Trophoblast cell (in vitro differentiated cells and primary cell): Measurements from ENCODE around the gene CCDC68.

Experiments
- DNase-seq, 2 donors: peaks; one replicate each; pipeline ENCODE4 v3.0.0-alpha.2; 2016
- H2AFZ ChIP-seq: 2 replicates; pipeline ENCODE4 v1.6.1; 2013; ENCODE audit warnings: low read length, moderate library complexity, mild to moderate bottlenecking; ENCODE audit not compliant: insufficient read depth, poor library complexity
- H2AK5ac ChIP-seq: 2 replicates; pipeline ENCODE4 v1.6.1; 2013; ENCODE audit warnings: mild to moderate bottlenecking, low read length
- H2BK120ac ChIP-seq: 2 replicates; pipeline ENCODE4 v1.6.1; 2013; ENCODE audit warnings: low read length, mild to moderate bottlenecking, moderate library complexity; ENCODE audit not compliant: insufficient read depth, poor library complexity
- H2BK12ac ChIP-seq: 2 replicates; pipeline ENCODE4 v1.6.1; 2013; ENCODE audit warnings: mild to moderate bottlenecking, low read length, moderate library complexity
- H2BK5ac ChIP-seq: 2 replicates; pipeline ENCODE4 v1.6.1; 2013; ENCODE audit warnings: low read length, low read depth, moderate library complexity, mild to moderate bottlenecking; ENCODE audit not compliant: poor library complexity
- H3K14ac ChIP-seq: 2 replicates; pipeline ENCODE4 v1.6.1; 2013; ENCODE audit warnings: mild to moderate bottlenecking, low read length
- H3K18ac ChIP-seq: 2 replicates; pipeline ENCODE4 v1.6.1; 2013; ENCODE audit warnings: mild to moderate bottlenecking, low read length
- H3K23ac ChIP-seq: 2 replicates; pipeline ENCODE4 v1.6.1; 2013; ENCODE audit warnings: low read length
- H3K27ac ChIP-seq: 2 replicates; pipeline ENCODE4 v1.5.1; 2013; ENCODE audit warnings: low read depth, mild to moderate bottlenecking, inconsistent platforms, low read length, moderate library complexity
- H3K27me3 ChIP-seq: 2 replicates; pipeline ENCODE4 v1.6.1; 2013; ENCODE audit warnings: inconsistent platforms, mild to moderate bottlenecking, low read length, moderate library complexity; ENCODE audit not compliant: insufficient read depth
- H3K36me3 ChIP-seq, 2 experiments: 1 replicate in 1 of 2; 2 replicates in 1 of 2; pipeline ENCODE4 v1.6.1; 2013; ENCODE audit warnings: low read length in 2 of 2, mild to moderate bottlenecking in 2 of 2, moderate library complexity in 1 of 2; ENCODE audit not compliant: insufficient read depth in 2 of 2, control insufficient read depth in 1 of 2
- H3K4ac ChIP-seq: 2 replicates; pipeline ENCODE4 v1.6.1; 2013; ENCODE audit warnings: low read depth, mild to moderate bottlenecking, low read length, moderate library complexity
- H3K4me1 ChIP-seq, 2 experiments: 1 replicate in 1 of 2; 2 replicates in 1 of 2; pipeline ENCODE4 v1.6.1; 2013; ENCODE audit warnings: low read length in 2 of 2, mild to moderate bottlenecking in 2 of 2, moderate library complexity in 1 of 2; ENCODE audit not compliant: insufficient read depth in 2 of 2, control insufficient read depth in 1 of 2
- H3K4me2 ChIP-seq: 2 replicates; pipeline ENCODE4 v1.6.1; 2013; ENCODE audit warnings: inconsistent platforms, mild to moderate bottlenecking, low read length, moderate library complexity
- H3K4me3 ChIP-seq: 2 replicates; pipeline ENCODE4 v1.5.1; 2013; ENCODE audit warnings: mild to moderate bottlenecking, low read depth, low read length, inconsistent platforms
- H3K79me1 ChIP-seq: one replicate; pipeline ENCODE4 v1.6.1; 2013; ENCODE audit warnings: low read length
- H3K79me2 ChIP-seq: 2 replicates; pipeline ENCODE4 v1.6.1; 2013; ENCODE audit warnings: low read length, mild to moderate bottlenecking; ENCODE audit not compliant: control insufficient read depth, insufficient read depth, poor library complexity
- H3K9ac ChIP-seq: 2 replicates; pipeline ENCODE4 v1.6.1; 2013; ENCODE audit warnings: mild to moderate bottlenecking, low read length
- H3K9me3 ChIP-seq: 2 replicates; pipeline ENCODE4 v1.6.1; 2013; ENCODE audit warnings: low read depth, mild to moderate bottlenecking, control low read depth, inconsistent platforms, low read length; ENCODE audit not compliant: insufficient read depth
- H4K12ac ChIP-seq: 2 replicates; pipeline ENCODE4 v1.6.1; 2013; ENCODE audit warnings: low read depth, mild to moderate bottlenecking, low read length, moderate library complexity
- H4K8ac ChIP-seq: 2 replicates; pipeline ENCODE4 v1.6.1; 2013; ENCODE audit warnings: low read depth, mild to moderate bottlenecking, low read length, moderate library complexity
- H4K91ac ChIP-seq: one replicate; pipeline ENCODE4 v1.6.1; 2013; ENCODE audit warnings: low read depth, mild to moderate bottlenecking, low read length, moderate library complexity
- WGBS: extraction: QIAGEN DNeasy Blood & Tissue Kit; methylation state at CpG from one replicate; pipeline ENCODE4 v1.1.7; 2013; ENCODE audit warnings: missing lambda C conversion rate; ENCODE audit not compliant: insufficient read length, insufficient coverage; ENCODE audit errors: extremely low coverage; 5-methylcytosine and 5-hydroxymethylcytosine counted together

The CCDC68 gene

DNA sequence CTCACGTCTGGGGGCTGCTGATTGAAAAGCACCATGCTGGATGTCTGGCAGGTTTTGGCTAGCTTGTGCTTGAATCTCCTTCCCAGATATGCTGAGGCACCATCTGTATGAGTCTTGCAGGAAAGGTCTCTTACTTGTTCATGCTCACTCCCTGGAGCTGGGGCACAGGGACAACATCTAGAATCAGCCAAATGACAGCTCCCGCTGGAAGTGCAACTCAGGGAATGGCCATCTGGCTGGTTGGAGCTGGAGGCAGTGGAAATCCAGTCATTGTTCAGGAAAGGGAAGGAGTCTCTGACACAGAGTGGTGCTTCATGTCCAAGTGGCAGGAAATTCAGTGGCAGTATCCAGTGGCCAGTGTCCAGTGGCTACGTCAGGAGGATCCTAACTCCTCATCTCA is 9.7 kb downstream of the CCDC68 start:
- Histone ChIP-seq H4K12ac (no peak overlapping the region), H3K27ac (no peak overlapping the region), H4K91ac (no peak overlapping the region), H2AFZ (no peak overlapping the region), H3K9ac (no peak overlapping the region), H2BK12ac (no peak overlapping the region), H3K14ac (no peak overlapping the region), H2AK5ac (no peak overlapping the region), H3K4me2 (no peak overlapping the region), H3K18ac (no peak overlapping the region), H3K79me1 (no peaks in the 10 kb centered on the region), H2BK120ac (no peak overlapping the region), H4K8ac (no peak overlapping the region), H3K4me1 (peaks cover 0 to 2% of the 10 kb centered on the region in 2 experiments), H3K79me2 (no peaks in the 10 kb centered on the region), H3K27me3 (no peaks in the 10 kb centered on the region), H2BK5ac (no peak overlapping the region), H3K4me3 (no peak overlapping the region), H3K23ac (no peak overlapping the region), H3K36me3 (no peaks in the 10 kb centered on the region), H3K4ac (no peak overlapping the region), H3K9me3 (no peaks in the 10 kb centered on the region)
- DNase-seq: no peak
- WGBS: no CpG with 5 or more reads among the region's 3 CpGs

GRCh38 chr18:54948350-54948837 is 10.9 kb downstream of the CCDC68 start:
- Histone ChIP-seq H4K12ac (no peak overlapping the region), H3K14ac (no peak overlapping the region), H2AFZ (no peak overlapping the region), H3K27ac (no peak overlapping the region), H3K36me3 (no peaks in the 10 kb centered on the region), H4K8ac (no peak overlapping the region), H3K9me3 (no peaks in the 10 kb centered on the region), H4K91ac (no peak overlapping the region), H3K4me1 (peaks cover 0 to 2% of the 10 kb centered on the region in 2 experiments), H2BK120ac (no peak overlapping the region), H3K27me3 (no peaks in the 10 kb centered on the region), H3K79me1 (no peaks in the 10 kb centered on the region), H2BK12ac (no peak overlapping the region), H2BK5ac (no peak overlapping the region), H3K23ac (no peak overlapping the region), H2AK5ac (no peak overlapping the region), H3K18ac (no peak overlapping the region), H3K4me2 (no peak overlapping the region), H3K4ac (no peak overlapping the region), H3K79me2 (no peaks in the 10 kb centered on the region), H3K9ac (no peak overlapping the region), H3K4me3 (no peak overlapping the region)
- WGBS: no CpG with 5 or more reads among the region's 4 CpGs
- DNase-seq: no peak

DNA sequence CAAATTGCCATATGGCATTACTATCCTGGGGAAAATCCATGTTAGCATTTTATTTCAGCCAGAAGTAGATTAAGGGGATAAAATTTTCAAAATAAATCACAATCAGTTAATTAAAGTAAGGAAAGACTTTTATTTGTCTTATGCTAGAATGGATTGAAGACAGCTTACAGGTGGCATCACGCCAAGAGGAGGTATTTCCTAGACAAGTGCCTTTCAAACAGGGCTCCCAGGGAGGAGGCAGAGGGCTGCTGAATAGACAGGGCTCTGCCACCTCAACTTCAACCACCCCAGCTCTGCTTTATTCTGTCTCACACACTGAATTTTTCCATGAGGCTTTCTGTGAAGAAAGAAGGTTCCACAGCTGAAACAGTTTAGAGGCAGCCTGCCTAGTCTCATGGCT is 12.2 kb downstream of the CCDC68 start:
- Histone ChIP-seq H2BK5ac (no peak overlapping the region), H2AFZ (no peak overlapping the region), H3K9me3 (no peaks in the 10 kb centered on the region), H3K23ac (no peak overlapping the region), H4K91ac (no peak overlapping the region), H3K14ac (no peak overlapping the region), H3K36me3 (no peaks in the 10 kb centered on the region), H3K4me1 (peaks cover 0 to 2% of the 10 kb centered on the region in 2 experiments), H3K79me2 (no peaks in the 10 kb centered on the region), H3K27me3 (no peaks in the 10 kb centered on the region), H2BK12ac (no peak overlapping the region), H3K9ac (no peak overlapping the region), H3K4me3 (no peak overlapping the region), H3K4ac (no peak overlapping the region), H2AK5ac (no peak overlapping the region), H3K4me2 (no peak overlapping the region), H4K12ac (no peak overlapping the region), H3K79me1 (no peaks in the 10 kb centered on the region), H3K27ac (no peak overlapping the region), H4K8ac (no peak overlapping the region), H3K18ac (no peak overlapping the region), H2BK120ac (no peak overlapping the region)
- no CpG with 5 or more reads among the region's 1 CpG for WGBS
- DNase-seq: no peak

DNA sequence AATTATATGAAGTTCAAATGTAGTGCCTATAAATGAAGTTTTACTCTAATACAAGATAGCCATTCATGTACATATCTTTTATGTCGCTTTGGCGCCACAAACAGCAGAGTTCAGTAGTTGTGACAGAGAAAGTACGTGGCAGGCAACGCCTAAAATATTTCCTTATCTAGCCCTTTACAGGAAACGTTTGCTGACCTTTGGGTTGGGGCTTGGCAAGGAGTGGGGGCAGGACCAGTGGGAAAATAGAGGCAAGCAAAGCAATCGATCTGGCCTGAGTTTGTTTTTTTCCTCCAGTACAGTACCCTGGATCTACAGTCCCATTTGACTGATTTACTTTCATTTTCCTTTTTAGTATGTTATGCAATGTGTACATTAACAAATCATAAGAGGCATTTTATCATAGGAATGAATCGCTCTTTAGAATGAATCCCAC is 13.1 kb downstream of the CCDC68 start:
- Histone ChIP-seq H3K4me2 (no peak overlapping the region), H3K4ac (no peak overlapping the region), H3K14ac (no peak overlapping the region), H2BK120ac (no peak overlapping the region), H2BK12ac (no peak overlapping the region), H4K8ac (no peak overlapping the region), H3K36me3 (no peaks in the 10 kb centered on the region), H2AK5ac (no peak overlapping the region), H3K27ac (no peak overlapping the region), H4K91ac (no peak overlapping the region), H2BK5ac (no peak overlapping the region), H3K23ac (no peak overlapping the region), H3K79me1 (no peaks in the 10 kb centered on the region), H4K12ac (no peak overlapping the region), H2AFZ (no peak overlapping the region), H3K4me1 (peaks cover 0 to 2% of the 10 kb centered on the region in 2 experiments), H3K9ac (no peak overlapping the region), H3K27me3 (no peaks in the 10 kb centered on the region), H3K9me3 (no peaks in the 10 kb centered on the region), H3K18ac (no peak overlapping the region), H3K79me2 (no peaks in the 10 kb centered on the region), H3K4me3 (no peak overlapping the region)
- no CpG with 5 or more reads among the region's 7 CpGs for WGBS
- DNase-seq: peak; percentile 36 to 71
